Measurements from ENCODE around the gene ACP7. TPM values are rescaled to one million over a fixed set of nuclear protein-coding genes. Genes with fewer than 3 reads are reported as not detected.

Gene ACP7
- total and polyA plus RNA-seq, 10 of the 15 experiments (the other 5 are each of a cell fraction or from before 2014, with no cell fraction given), result not detected

- 0 out of 2 replicates have a peak, but pooled peaks cover 2% of the 10 kb centered on the region for H3K4me1 ChIP-seq (ENCODE audit: control insufficient read depth, insufficient read depth, low read length)
- no peak overlapping the region for H2AFZ ChIP-seq (ENCODE audit: control insufficient read depth, low read depth, low read length)
- CTCF ChIA-PET, result interaction anchor here (1.4 to 1.7 kb wide), 2 partner anchors 17 to 31 kb away, joined by 3 to 7 read pairs; no protein-coding TSS in a partner anchor
- SMC1A ChIA-PET (ENCODE audit: uncharacterized antibody, unreplicated experiment), result no interaction called here
- no TSS peak for BruUV-seq (replicated peaks)
- ATAC-seq, result no peak
- no peaks in the 10 kb centered on the region for H4K20me1 ChIP-seq (ENCODE audit: control insufficient read depth, insufficient read depth)
- RAD21 ChIA-PET (ENCODE audit: unreplicated experiment), result no interaction called here
- H3K27me3 ChIP-seq (replicated peaks in 1 of 2; ENCODE audit: control insufficient read depth in 2 of 2, insufficient read depth in 2 of 2, low read length in 1 of 2), result no peaks in the 10 kb centered on the region
- DNase-seq (ENCODE audit: low read depth, low spot score), result no peak
- no peak for FAIRE-seq
- no peaks in the 10 kb centered on the region; a peak in 1 of 4 replicates for H3K36me3 ChIP-seq (ENCODE audit: control insufficient read depth in 2 of 2, insufficient read depth in 2 of 2, low read length in 1 of 2)
- H3K4me3 ChIP-seq, result no peak overlapping the region
- POLR2A ChIA-PET, result interaction anchor here (0.5 to 0.6 kb wide), 2 partner anchors 117 to 163 kb away, joined by 3 to 6 read pairs; no protein-coding TSS in a partner anchor
- no peak overlapping the region for H3K27ac ChIP-seq (ENCODE audit: control insufficient read depth, insufficient read depth)
- H3K79me2 ChIP-seq (ENCODE audit: control insufficient read depth, insufficient read depth, low read length), result no peaks in the 10 kb centered on the region
- H3K9me3 ChIP-seq (replicated peaks; ENCODE audit: control insufficient read depth, insufficient read depth, low read length), result no peaks in the 10 kb centered on the region
- intact Hi-C loops (cut with micrococcal nuclease; ENCODE audit: unreplicated experiment), result no loop called here
- H3K9ac ChIP-seq (ENCODE audit: control insufficient read depth, insufficient read depth, low read length), result no peak overlapping the region
- in situ Hi-C loops (cut with MboI), result no loop called here
- 63% methylated on average over 7 of the region's 8 CpGs for WGBS (ENCODE audit: insufficient coverage, insufficient replicate concordance, low lambda C conversion rate, missing lambda C conversion rate)
- TF ChIP-seq REST (IDR thresholded peaks at IDR 0.05; ENCODE audit: low read depth, low read length) (no peak), ZNF207 (IDR thresholded peaks at IDR 0.05; ENCODE audit: borderline replicate concordance) (no peak), BRCA1 (IDR thresholded peaks at IDR 0.05; ENCODE audit: low read depth, low read length) (no peak), RFX5 (IDR thresholded peaks at IDR 0.05; ENCODE audit: low read depth, low read length) (no peak), KLF5 (IDR thresholded peaks at IDR 0.05; ENCODE audit: partially characterized antibody) (no peak), CREB1 (IDR thresholded peaks at IDR 0.05; ENCODE audit: low read depth) (no peak), ZBTB4 (CRISPR knock-in tag; IDR thresholded peaks at IDR 0.05) (no peak), CBFB (IDR thresholded peaks at IDR 0.05; ENCODE audit: low read depth) (no peak), SREBF1 (IDR thresholded peaks at IDR 0.05; ENCODE audit: low read length) (no peak), BACH1 (IDR thresholded peaks at IDR 0.05; ENCODE audit: borderline replicate concordance) (no peak), SIN3A (IDR thresholded peaks at IDR 0.05; ENCODE audit: low read depth, low read length) (no peak), SMARCA5 (IDR thresholded peaks at IDR 0.05) (no peak), SMC3 (IDR thresholded peaks at IDR 0.05; ENCODE audit: borderline replicate concordance, low read length) (no peak), LARP7 (IDR thresholded peaks at IDR 0.05) (no peak)
- H3K4me2 ChIP-seq (ENCODE audit: control insufficient read depth, insufficient read depth), result no peak overlapping the region
Observed at GRCh38 chr19:39139305-39139874, 55.2 kb downstream of the ACP7 start.
